H9 (cell line): ENCODE results near the gene MRPL45. TPM values are rescaled to one million over a fixed set of nuclear protein-coding genes. Genes with fewer than 3 reads are reported as not detected.

ENCODE experiments used
- DNase-seq: peaks from one replicate; pipeline ENCODE4 v3.0.0-alpha.2; 2017
- H2AFZ ChIP-seq: one replicate; pipeline ENCODE4 v1.6.1; 2013; ENCODE audit warnings: mild to moderate bottlenecking, low read length, control low read depth, moderate library complexity
- H2AK5ac ChIP-seq: 2 replicates; pipeline ENCODE4 v1.6.1; 2013; ENCODE audit warnings: low read length, control low read depth, mixed read lengths; ENCODE audit not compliant: insufficient read length
- H2BK120ac ChIP-seq: one replicate; pipeline ENCODE4 v1.6.1; 2013; ENCODE audit warnings: low read depth, mild to moderate bottlenecking, low read length, control low read depth, inconsistent platforms; ENCODE audit not compliant: poor library complexity, severe bottlenecking
- H2BK12ac ChIP-seq: 2 replicates; pipeline ENCODE4 v1.6.1; 2013; ENCODE audit warnings: low read length, control low read depth, mixed read lengths, low read depth; ENCODE audit not compliant: insufficient read length
- H2BK15ac ChIP-seq: 2 replicates; pipeline ENCODE4 v1.6.1; 2013; ENCODE audit warnings: low read depth, low read length, control low read depth
- H2BK20ac ChIP-seq: one replicate; pipeline ENCODE4 v1.6.1; 2013; ENCODE audit warnings: low read depth, mild to moderate bottlenecking, low read length, control low read depth, inconsistent platforms; ENCODE audit not compliant: poor library complexity, severe bottlenecking
- H2BK5ac ChIP-seq: 2 replicates; pipeline ENCODE4 v1.6.1; 2013; ENCODE audit warnings: low read length, control low read depth, mixed read lengths; ENCODE audit not compliant: insufficient read length
- H3K14ac ChIP-seq: 2 replicates; pipeline ENCODE4 v1.6.1; 2013; ENCODE audit warnings: low read length, control low read depth; ENCODE audit not compliant: insufficient read depth
- H3K18ac ChIP-seq: 2 replicates; pipeline ENCODE4 v1.6.1; 2013; ENCODE audit warnings: low read depth, mild to moderate bottlenecking, mixed read lengths, low read length, control low read depth; ENCODE audit not compliant: insufficient read length
- H3K23ac ChIP-seq: 2 replicates; pipeline ENCODE4 v1.6.1; 2013; ENCODE audit warnings: low read length, control low read depth, mixed read lengths, low read depth; ENCODE audit not compliant: insufficient read length
- H3K23me2 ChIP-seq: 2 replicates; pipeline ENCODE4 v1.6.1; 2013; ENCODE audit warnings: low read depth, mild to moderate bottlenecking, mixed read lengths, low read length, control low read depth; ENCODE audit not compliant: insufficient read length, poor library complexity, severe bottlenecking
- H3K27ac ChIP-seq: 2 replicates; pipeline ENCODE4 v1.5.1; 2013; ENCODE audit warnings: low read length, control low read depth, mixed read lengths, low read depth; ENCODE audit not compliant: insufficient read length
- H3K27me3 ChIP-seq: 2 replicates; pipeline ENCODE4 v1.6.1; 2013; ENCODE audit warnings: low read length, control low read depth, inconsistent platforms; ENCODE audit not compliant: insufficient read depth
- H3K4ac ChIP-seq: 2 replicates; pipeline ENCODE4 v1.6.1; 2013; ENCODE audit warnings: low read depth, mild to moderate bottlenecking, control low read depth, inconsistent platforms, low read length, moderate library complexity
- H3K4me1 ChIP-seq: 2 replicates; pipeline ENCODE4 v1.6.1; 2013; ENCODE audit warnings: low read length, control low read depth, inconsistent platforms; ENCODE audit not compliant: insufficient read depth
- H3K4me2 ChIP-seq: 2 replicates; pipeline ENCODE4 v1.6.1; 2013; ENCODE audit warnings: low read length, control low read depth, mixed read lengths; ENCODE audit not compliant: insufficient read length, insufficient read depth
- H3K56ac ChIP-seq: 2 replicates; pipeline ENCODE4 v1.6.1; 2013; ENCODE audit warnings: low read depth, mild to moderate bottlenecking, mixed read lengths, low read length, control low read depth; ENCODE audit not compliant: insufficient read length
- H3K79me1 ChIP-seq: 2 replicates; pipeline ENCODE4 v1.6.1; 2013; ENCODE audit warnings: low read depth, mild to moderate bottlenecking, moderate library complexity, low read length, control low read depth, inconsistent platforms; ENCODE audit not compliant: insufficient read depth, poor library complexity, severe bottlenecking
- H3K79me2 ChIP-seq: 2 replicates; pipeline ENCODE4 v1.6.1; 2013; ENCODE audit warnings: low read length, control low read depth, inconsistent platforms; ENCODE audit not compliant: insufficient read depth
- H3K9ac ChIP-seq: 2 replicates; pipeline ENCODE4 v1.6.1; 2013; ENCODE audit warnings: low read length, control low read depth, mixed read lengths; ENCODE audit not compliant: insufficient read length; ENCODE audit errors: extremely low read depth
- H3K9me3 ChIP-seq: one replicate; pipeline ENCODE4 v1.6.1; 2013; ENCODE audit warnings: low read depth, low read length, inconsistent platforms; ENCODE audit not compliant: control insufficient read depth
- H3T11ph ChIP-seq: one replicate; pipeline ENCODE4 v1.6.1; 2013; ENCODE audit warnings: mild to moderate bottlenecking, low read length, control low read depth, inconsistent platforms
- H4K20me1 ChIP-seq: one replicate; pipeline ENCODE4 v1.6.1; 2013; ENCODE audit not compliant: control insufficient read depth, insufficient read length, insufficient read depth
- H4K5ac ChIP-seq: 2 replicates; pipeline ENCODE4 v1.6.1; 2013; ENCODE audit warnings: low read depth, mild to moderate bottlenecking, mixed read lengths, low read length, control low read depth; ENCODE audit not compliant: insufficient read length
- H4K8ac ChIP-seq: replicated peaks from 2 replicates; pipeline ENCODE4 v1.6.1; 2013; ENCODE audit warnings: low read length, control low read depth, mixed read lengths, low read depth; ENCODE audit not compliant: insufficient read length
- H4K91ac ChIP-seq: 2 replicates; pipeline ENCODE4 v1.6.1; 2013; ENCODE audit warnings: low read depth, mild to moderate bottlenecking, moderate library complexity, mixed read lengths, low read length, control low read depth; ENCODE audit not compliant: insufficient read length
- H3K27ac Mint-ChIP-seq, 3 experiments: 2 replicates in 2 of 3; 3 replicates in 1 of 3; pipeline ENCODE4 v1.8.0; 2020 to 2021; ENCODE audit warnings: mixed read lengths in 3 of 3, mild to moderate bottlenecking in 1 of 3, moderate library complexity in 1 of 3
- H3K27me3 Mint-ChIP-seq: 2 replicates; pipeline ENCODE4 v1.8.0; 2021; ENCODE audit warnings: low read depth, mild to moderate bottlenecking, moderate library complexity, mixed read lengths
- H3K36me3 Mint-ChIP-seq, 3 experiments: 2 replicates in 2 of 3; 3 replicates in 1 of 3; pipeline ENCODE4 v1.8.0; 2020 to 2021; ENCODE audit warnings: low read depth in 3 of 3, mixed read lengths in 3 of 3; ENCODE audit not compliant: insufficient read depth in 1 of 3
- H3K4me1 Mint-ChIP-seq, 2 experiments: 2 replicates each; pipeline ENCODE4 v1.8.0; 2020; ENCODE audit warnings: mixed read lengths in 2 of 2
- H3K4me3 Mint-ChIP-seq, 2 experiments: 2 replicates in 1 of 2; 3 replicates in 1 of 2; pipeline ENCODE4 v1.8.0; 2020 to 2021; ENCODE audit warnings: mild to moderate bottlenecking in 2 of 2, mixed read lengths in 2 of 2, moderate library complexity in 1 of 2
- H3K9me3 Mint-ChIP-seq, 2 experiments: 2 replicates in 1 of 2; 3 replicates in 1 of 2; pipeline ENCODE4 v1.8.0; 2020; ENCODE audit warnings: mild to moderate bottlenecking in 2 of 2, mixed read lengths in 2 of 2, moderate library complexity in 1 of 2
- WGBS: extraction: QIAGEN DNeasy Blood & Tissue Kit; methylation state at CpG from one replicate; pipeline ENCODE4 v1.1.7; 2013; ENCODE audit warnings: missing lambda C conversion rate, low lambda C conversion rate, mixed read lengths; ENCODE audit not compliant: insufficient read length; ENCODE audit errors: extremely low coverage; 5-methylcytosine and 5-hydroxymethylcytosine counted together
- total RNA-seq: library from RNA; stranded (reverse); gene quantifications from 2 replicates; pipeline ENCODE4 v1.2.1, GENCODE V29; 2021
- TF ChIP-seq, protein P1 (sequence below): fragments of 200-600 bp; sonication (generic); conservative IDR thresholded peaks from 3 replicates; pipeline ENCODE4 v1.8.0; 2021; ENCODE audit warnings: antibody characterized with exemption, mild to moderate bottlenecking

The MRPL45 gene
- total RNA-seq, 1 experiment from 2014 or later = 59.9 TPM

DNA sequence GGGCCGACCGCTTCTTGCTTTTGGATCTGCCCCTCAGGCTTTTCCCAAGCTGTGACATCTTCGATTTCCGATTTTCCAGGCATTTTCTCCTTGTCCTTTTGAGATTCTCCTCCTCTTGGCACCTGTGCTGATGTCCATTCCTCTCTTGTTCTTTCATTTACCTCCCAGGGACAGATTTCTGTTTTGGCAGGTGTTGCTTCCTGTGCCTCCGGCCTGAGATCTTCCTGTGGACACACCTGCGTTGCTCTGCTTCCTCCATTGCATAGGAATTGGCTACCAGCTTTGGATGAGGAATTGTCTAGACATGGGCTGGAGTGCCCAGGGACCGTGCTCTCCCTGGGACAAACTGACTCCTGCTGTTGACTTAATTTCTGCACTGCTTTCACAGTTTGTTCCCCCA lies 31.7 kb downstream of the MRPL45 start:
- DNase-seq = no peak
- H2BK12ac ChIP-seq = no peak overlapping the region
- no CpG with 5 or more reads among the region's 7 CpGs for WGBS
- Mint-ChIP-seq H3K36me3 (peaks cover 3 to 6% (median 3%) of the 10 kb centered on the region in 3 experiments; a peak in 5 of 7 replicates), H3K9me3 (no peaks in the 10 kb centered on the region), H3K4me3 (no peak overlapping the region), H3K4me1 (peaks cover 32 to 37% of the 10 kb centered on the region in 2 experiments), H3K27me3 (no peaks in the 10 kb centered on the region; the same call in 1 of the 2 replicates), H3K27ac (peak overlapping the region in 2 of 3 experiments; percentile 4 to 32; a peak in 3 of 7 replicates)
- no peak overlapping the region for H2AK5ac ChIP-seq
- H2BK15ac ChIP-seq = no peak overlapping the region
- no peaks in the 10 kb centered on the region for H3K23me2 ChIP-seq
- no peak overlapping the region for H3K4ac ChIP-seq
- no peak overlapping the region for H2AFZ ChIP-seq
- H3K56ac ChIP-seq = no peak overlapping the region
- no peak overlapping the region for H3K14ac ChIP-seq
- H4K5ac ChIP-seq = no peak overlapping the region
- no peaks in the 10 kb centered on the region for H3K79me2 ChIP-seq
- H3K9me3 ChIP-seq = no peaks in the 10 kb centered on the region
- no peak overlapping the region for H2BK20ac ChIP-seq
- H3T11ph ChIP-seq = no peak overlapping the region
- no peak overlapping the region for H3K4me2 ChIP-seq
- TF ChIP-seq, protein P1, sequence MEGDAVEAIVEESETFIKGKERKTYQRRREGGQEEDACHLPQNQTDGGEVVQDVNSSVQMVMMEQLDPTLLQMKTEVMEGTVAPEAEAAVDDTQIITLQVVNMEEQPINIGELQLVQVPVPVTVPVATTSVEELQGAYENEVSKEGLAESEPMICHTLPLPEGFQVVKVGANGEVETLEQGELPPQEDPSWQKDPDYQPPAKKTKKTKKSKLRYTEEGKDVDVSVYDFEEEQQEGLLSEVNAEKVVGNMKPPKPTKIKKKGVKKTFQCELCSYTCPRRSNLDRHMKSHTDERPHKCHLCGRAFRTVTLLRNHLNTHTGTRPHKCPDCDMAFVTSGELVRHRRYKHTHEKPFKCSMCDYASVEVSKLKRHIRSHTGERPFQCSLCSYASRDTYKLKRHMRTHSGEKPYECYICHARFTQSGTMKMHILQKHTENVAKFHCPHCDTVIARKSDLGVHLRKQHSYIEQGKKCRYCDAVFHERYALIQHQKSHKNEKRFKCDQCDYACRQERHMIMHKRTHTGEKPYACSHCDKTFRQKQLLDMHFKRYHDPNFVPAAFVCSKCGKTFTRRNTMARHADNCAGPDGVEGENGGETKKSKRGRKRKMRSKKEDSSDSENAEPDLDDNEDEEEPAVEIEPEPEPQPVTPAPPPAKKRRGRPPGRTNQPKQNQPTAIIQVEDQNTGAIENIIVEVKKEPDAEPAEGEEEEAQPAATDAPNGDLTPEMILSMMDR = no peak
- no peak overlapping the region for H4K91ac ChIP-seq
- H2BK5ac ChIP-seq = no peak overlapping the region
- no peak overlapping the region for H3K18ac ChIP-seq
- no peak overlapping the region for H3K9ac ChIP-seq
- H4K8ac ChIP-seq = no peak overlapping the region
- peaks cover 3% of the 10 kb centered on the region; the same call in 1 of the 2 replicates for H3K4me1 ChIP-seq
- H4K20me1 ChIP-seq = no peaks in the 10 kb centered on the region
- H3K27me3 ChIP-seq = no peaks in the 10 kb centered on the region
- H3K27ac ChIP-seq = no peak overlapping the region
- no peak overlapping the region for H3K23ac ChIP-seq
- no peaks in the 10 kb centered on the region for H3K79me1 ChIP-seq
- no peak overlapping the region for H2BK120ac ChIP-seq
